ENCODE results near the gene BOK. TPM values are rescaled to one million over a fixed set of nuclear protein-coding genes. Genes with fewer than 3 reads are reported as not detected.

BOK gene
- total and polyA plus RNA-seq, 7 experiments from 2014 or later, result 0.11 to 1.3 TPM; not detected in 5

DNA sequence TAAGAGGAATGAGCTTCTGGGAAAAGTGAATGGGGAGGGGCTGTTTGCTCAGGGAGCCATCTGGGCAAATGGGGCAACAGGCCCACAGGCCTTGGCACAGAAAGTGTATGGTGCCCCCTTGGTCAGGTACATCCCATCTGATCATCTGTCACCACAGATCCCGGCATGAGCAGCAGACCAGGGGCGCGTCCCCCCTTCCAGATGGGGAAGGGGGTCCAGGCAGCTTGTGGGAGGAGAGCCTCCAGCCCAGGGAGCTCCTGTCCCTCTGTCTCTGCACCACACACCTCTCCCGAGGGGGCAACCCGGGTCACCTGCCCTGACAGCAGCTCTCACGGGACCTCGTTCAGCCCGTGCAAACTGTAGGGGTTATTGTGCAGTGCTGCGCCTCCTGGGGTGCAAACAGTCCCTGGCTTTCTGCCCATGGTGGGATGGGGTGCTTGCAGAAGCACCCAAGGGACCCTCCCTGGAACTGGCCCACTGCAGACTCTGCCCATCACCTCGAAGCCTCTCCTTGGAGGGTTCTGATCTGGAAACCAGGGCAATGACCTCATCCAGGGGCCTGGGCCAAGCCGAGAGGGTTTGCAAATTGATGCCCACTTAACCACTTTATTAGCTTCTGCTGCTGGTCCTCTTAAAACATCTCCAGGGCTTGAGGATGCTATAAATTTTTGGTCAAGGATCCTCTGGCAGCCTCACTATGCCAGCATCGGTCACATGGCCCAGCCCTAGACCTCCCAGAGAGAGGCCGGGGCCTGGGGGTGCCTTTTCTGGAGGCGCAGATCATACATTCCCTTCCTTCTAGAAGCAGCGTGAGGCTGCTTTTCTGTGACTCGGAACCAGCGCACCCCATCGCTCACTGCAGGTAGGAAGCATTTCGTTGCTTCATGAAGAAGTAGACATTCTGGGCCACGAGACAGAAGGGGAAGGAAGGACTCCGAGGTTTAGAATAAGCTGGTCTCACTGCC is 7.6 kb upstream of the BOK start:
- Histone ChIP-seq H3K9me3 (ENCODE audit: control insufficient read depth in 2 of 3, low read length in 3 of 3) (no peaks in the 10 kb centered on the region), H3K4me3 (ENCODE audit: low read length) (no peak overlapping the region), H3K4me1 (ENCODE audit: control insufficient read depth in 2 of 2, insufficient read depth in 2 of 2, low read length in 2 of 2) (no peaks in the 10 kb centered on the region), H3K27me3 (ENCODE audit: control insufficient read depth in 2 of 2, insufficient read depth in 2 of 2, low read length in 2 of 2) (peaks cover 0 to 3% of the 10 kb centered on the region in 2 donors), H3K36me3 (ENCODE audit: control insufficient read depth in 2 of 3, insufficient read depth in 3 of 3, low read length in 3 of 3) (no peaks in the 10 kb centered on the region), H3K27ac (ENCODE audit: low read depth, low read length) (no peak overlapping the region)
- H3K27me3 Mint-ChIP-seq, result peaks cover 14 to 31% (median 15%) of the 10 kb centered on the region in 5 donors
- ATAC-seq, result no peak
- intact Hi-C loops (cut with micrococcal nuclease), result no loop called here
- H3K4me3 Mint-ChIP-seq, result no peak overlapping the region
- CTCF ChIA-PET, result no interaction called here
- DNase-seq, result no peak
- POLR2A ChIA-PET, result no interaction called here
- H3K36me3 Mint-ChIP-seq, result no peaks in the 10 kb centered on the region
- peaks cover 0 to 4% (median 3%) of the 10 kb centered on the region in 7 donors for H3K4me1 Mint-ChIP-seq
- H3K27ac Mint-ChIP-seq, result no peak overlapping the region
- peaks cover 0 to 9% (median under 1%) of the 10 kb centered on the region in 11 donors for H3K9me3 Mint-ChIP-seq

DNA sequence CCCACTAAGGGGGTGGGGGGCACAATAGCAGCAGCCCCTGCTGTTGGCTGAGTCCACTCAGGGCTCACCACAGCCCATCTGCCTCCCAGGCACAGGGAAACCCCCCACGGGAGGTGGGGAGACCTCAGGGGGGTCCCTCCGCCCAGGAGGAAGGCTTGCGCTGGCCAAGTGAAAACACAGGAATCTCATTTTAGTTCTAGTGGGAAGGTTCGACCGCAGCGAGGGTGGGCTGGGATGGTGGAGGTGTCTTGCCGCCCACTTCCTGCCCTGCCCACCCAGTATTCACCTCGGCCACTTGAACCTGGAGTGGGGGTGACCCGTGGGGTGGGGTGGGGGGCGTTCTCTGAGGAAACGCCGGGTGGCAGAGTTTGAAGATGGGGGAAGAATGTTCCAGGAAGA is 6.9 kb upstream of the BOK start:
- CTCF ChIA-PET, result no interaction called here
- intact Hi-C loops (cut with micrococcal nuclease), result no loop called here

DNA sequence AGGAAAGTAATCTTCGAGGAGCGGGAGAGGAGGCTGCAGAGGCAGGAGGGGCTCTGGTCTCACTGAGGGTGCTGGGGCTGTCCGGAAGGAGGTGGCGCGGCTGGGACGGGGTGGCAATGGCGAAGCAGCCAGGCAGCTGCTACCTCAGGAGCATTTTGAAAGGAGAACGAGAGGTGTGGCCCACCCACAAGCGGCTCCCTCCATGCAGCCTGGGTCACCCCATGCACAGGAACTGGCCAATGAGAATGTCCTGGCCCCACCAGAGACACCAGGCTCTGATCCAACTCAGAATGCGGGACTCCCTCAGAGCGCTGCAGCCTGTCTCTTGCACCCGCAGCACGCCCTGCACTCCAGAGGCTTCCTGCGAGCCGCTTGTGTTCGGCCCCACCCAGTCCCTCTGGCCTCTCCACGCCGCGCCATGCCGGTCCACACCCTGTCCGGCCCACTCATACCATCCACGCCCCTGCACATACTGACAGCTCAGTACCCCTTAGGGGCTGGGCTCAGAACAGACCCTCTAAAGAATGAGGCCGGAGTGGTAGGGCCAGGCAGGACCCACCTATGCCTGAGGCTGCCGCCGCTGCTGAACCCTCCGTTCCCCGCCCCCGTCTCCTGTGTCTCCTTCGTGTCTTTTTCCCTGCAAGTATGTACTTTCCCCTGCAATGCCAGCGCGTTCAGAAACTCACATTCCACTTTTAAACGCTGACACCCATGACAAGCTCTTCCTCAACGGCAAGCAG is 6.4 kb upstream of the BOK start:
- peaks cover 0 to 3% of the 10 kb centered on the region in 2 donors for H3K27me3 ChIP-seq (ENCODE audit: control insufficient read depth in 2 of 2, insufficient read depth in 2 of 2, low read length in 2 of 2)
- no peak overlapping the region for H3K27ac ChIP-seq (ENCODE audit: low read depth, low read length)
- no peaks in the 10 kb centered on the region for H3K36me3 ChIP-seq (ENCODE audit: control insufficient read depth in 2 of 3, insufficient read depth in 3 of 3, low read length in 3 of 3)
- H3K27ac Mint-ChIP-seq, result no peak overlapping the region
- H3K4me3 ChIP-seq (ENCODE audit: low read length), result no peak overlapping the region
- peaks cover 20 to 39% (median 25%) of the 10 kb centered on the region in 5 donors for H3K27me3 Mint-ChIP-seq
- H3K9me3 ChIP-seq (ENCODE audit: control insufficient read depth in 2 of 3, low read length in 3 of 3), result peaks cover 0 to 8% (median 0%) of the 10 kb centered on the region in 3 experiments
- no peak for ATAC-seq
- H3K9me3 Mint-ChIP-seq, result peaks cover 0 to 19% (median 11%) of the 10 kb centered on the region in 11 donors
- peaks cover 0 to 8% (median 3%) of the 10 kb centered on the region in 7 donors for H3K4me1 Mint-ChIP-seq
- ChIA-PET POLR2A (no interaction called here), CTCF (no interaction called here)
- intact Hi-C loops (cut with micrococcal nuclease), result no loop called here
- no peak overlapping the region for H3K4me3 Mint-ChIP-seq
- no peaks in the 10 kb centered on the region for H3K36me3 Mint-ChIP-seq
- no peak for DNase-seq
- no peaks in the 10 kb centered on the region for H3K4me1 ChIP-seq (ENCODE audit: control insufficient read depth in 2 of 2, insufficient read depth in 2 of 2, low read length in 2 of 2)

More for the DNA sequence above, 6.9 kb upstream of the BOK start:
- Histone ChIP-seq H3K27me3 (ENCODE audit: control insufficient read depth in 2 of 2, insufficient read depth in 2 of 2, low read length in 2 of 2) (peaks cover 0 to 3% of the 10 kb centered on the region in 2 donors), H3K4me1 (ENCODE audit: control insufficient read depth in 2 of 2, insufficient read depth in 2 of 2, low read length in 2 of 2) (no peaks in the 10 kb centered on the region), H3K27ac (ENCODE audit: low read depth, low read length) (no peak overlapping the region), H3K36me3 (ENCODE audit: control insufficient read depth in 2 of 3, insufficient read depth in 3 of 3, low read length in 3 of 3) (no peaks in the 10 kb centered on the region), H3K9me3 (ENCODE audit: control insufficient read depth in 2 of 3, low read length in 3 of 3) (peaks cover 0 to 2% (median 0%) of the 10 kb centered on the region in 3 experiments), H3K4me3 (ENCODE audit: low read length) (no peak overlapping the region)
- H3K27ac Mint-ChIP-seq, result no peak overlapping the region
- POLR2A ChIA-PET, result no interaction called here
- no peak for DNase-seq
- H3K4me1 Mint-ChIP-seq, result peaks cover 0 to 8% (median 3%) of the 10 kb centered on the region in 7 donors
- H3K4me3 Mint-ChIP-seq, result no peak overlapping the region
- peaks cover 0 to 13% (median 5%) of the 10 kb centered on the region in 11 donors for H3K9me3 Mint-ChIP-seq
- no peak for ATAC-seq
- H3K27me3 Mint-ChIP-seq, result peaks cover 15 to 34% (median 20%) of the 10 kb centered on the region in 5 donors
- no peaks in the 10 kb centered on the region for H3K36me3 Mint-ChIP-seq

DNA sequence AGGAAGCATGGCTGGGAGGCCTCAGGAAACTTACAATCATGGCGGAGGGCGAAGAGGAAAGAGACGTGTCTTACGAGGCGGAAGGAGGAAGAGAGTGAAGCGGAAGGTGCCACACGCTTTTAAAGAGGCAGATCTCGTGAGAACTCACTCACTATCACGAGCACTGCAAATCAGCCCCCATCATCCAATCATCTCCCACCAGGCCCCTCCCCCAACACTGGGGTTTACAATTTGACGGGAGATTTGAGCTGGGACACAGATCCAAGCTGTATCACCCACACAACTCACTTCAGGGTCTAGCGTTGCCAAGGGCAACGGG is 5.1 kb upstream of the BOK start:
- no peak for DNase-seq
- H3K27me3 Mint-ChIP-seq, result peaks cover 32 to 52% (median 38%) of the 10 kb centered on the region in 5 donors

DNA sequence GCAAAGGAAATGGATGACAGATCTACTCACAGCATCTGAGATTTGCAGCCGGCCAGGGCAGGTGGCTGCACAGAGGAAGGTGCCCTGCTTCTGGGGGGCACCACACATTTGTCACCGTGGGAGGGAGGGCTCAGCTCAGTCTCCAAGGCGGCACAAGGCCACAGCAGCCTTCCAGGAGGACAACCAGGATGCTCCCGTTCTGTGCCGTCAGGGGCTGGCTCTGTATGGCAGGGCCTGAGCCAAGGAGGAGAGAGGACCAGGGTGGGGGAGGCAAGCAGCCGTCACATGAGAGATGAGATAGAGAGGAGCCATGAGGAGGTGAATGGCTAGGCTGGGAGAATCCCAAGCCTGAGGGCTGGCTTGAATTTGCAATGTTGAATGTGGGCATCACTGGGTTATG is 4.6 kb upstream of the BOK start:
- no peak overlapping the region for H3K4me3 Mint-ChIP-seq
- POLR2A ChIA-PET, result no interaction called here
- peaks cover 0 to 14% (median 12%) of the 10 kb centered on the region in 7 donors for H3K4me1 Mint-ChIP-seq
- no peak for ATAC-seq
- Histone ChIP-seq H3K27me3 (ENCODE audit: control insufficient read depth in 2 of 2, insufficient read depth in 2 of 2, low read length in 2 of 2) (peaks cover 3 to 9% of the 10 kb centered on the region in 2 donors), H3K9me3 (ENCODE audit: control insufficient read depth in 2 of 3, low read length in 3 of 3) (peaks cover 0 to 15% (median 0%) of the 10 kb centered on the region in 3 experiments), H3K4me3 (ENCODE audit: low read length) (no peak overlapping the region), H3K36me3 (ENCODE audit: control insufficient read depth in 2 of 3, insufficient read depth in 3 of 3, low read length in 3 of 3) (no peaks in the 10 kb centered on the region), H3K27ac (ENCODE audit: low read depth, low read length) (no peak overlapping the region), H3K4me1 (ENCODE audit: control insufficient read depth in 2 of 2, insufficient read depth in 2 of 2, low read length in 2 of 2) (no peaks in the 10 kb centered on the region)
- H3K9me3 Mint-ChIP-seq, result peaks cover 0 to 29% (median 20%) of the 10 kb centered on the region in 11 donors
- CTCF ChIA-PET, result no interaction called here
- peaks cover 0 to 11% (median 0%) of the 10 kb centered on the region in 5 donors for H3K36me3 Mint-ChIP-seq
- intact Hi-C loops (cut with micrococcal nuclease), result no loop called here
- peaks cover 33 to 53% (median 38%) of the 10 kb centered on the region in 5 donors for H3K27me3 Mint-ChIP-seq
- DNase-seq, result no peak
- no peak overlapping the region for H3K27ac Mint-ChIP-seq

More for the DNA sequence above, 5.1 kb upstream of the BOK start:
- Histone ChIP-seq H3K36me3 (ENCODE audit: control insufficient read depth in 2 of 3, insufficient read depth in 3 of 3, low read length in 3 of 3) (no peaks in the 10 kb centered on the region), H3K27me3 (ENCODE audit: control insufficient read depth in 2 of 2, insufficient read depth in 2 of 2, low read length in 2 of 2) (peaks cover 3 to 9% of the 10 kb centered on the region in 2 donors), H3K4me3 (ENCODE audit: low read length) (no peak overlapping the region), H3K27ac (ENCODE audit: low read depth, low read length) (no peak overlapping the region), H3K9me3 (ENCODE audit: control insufficient read depth in 2 of 3, low read length in 3 of 3) (peaks cover 0 to 15% (median 0%) of the 10 kb centered on the region in 3 experiments), H3K4me1 (ENCODE audit: control insufficient read depth in 2 of 2, insufficient read depth in 2 of 2, low read length in 2 of 2) (no peaks in the 10 kb centered on the region)
- H3K9me3 Mint-ChIP-seq, result peaks cover 0 to 29% (median 20%) of the 10 kb centered on the region in 11 donors
- H3K27ac Mint-ChIP-seq, result no peak overlapping the region
- intact Hi-C loops (cut with micrococcal nuclease), result no loop called here
- peaks cover 0 to 14% (median 12%) of the 10 kb centered on the region in 7 donors for H3K4me1 Mint-ChIP-seq
- H3K36me3 Mint-ChIP-seq, result peaks cover 0 to 11% (median 0%) of the 10 kb centered on the region in 5 donors
- ChIA-PET CTCF (no interaction called here), POLR2A (no interaction called here)
- no peak overlapping the region for H3K4me3 Mint-ChIP-seq
- no peak for ATAC-seq

GRCh38 chr2:241554610-241555322 is 3.8 kb upstream of the BOK start:
- Mint-ChIP-seq H3K9me3 (peaks cover 0 to 29% (median 20%) of the 10 kb centered on the region in 11 donors), H3K36me3 (peaks cover 0 to 11% (median 0%) of the 10 kb centered on the region in 5 donors), H3K4me3 (no peak overlapping the region), H3K27ac (no peak overlapping the region), H3K27me3 (peaks cover 30 to 46% (median 36%) of the 10 kb centered on the region in 5 donors), H3K4me1 (peaks cover 0 to 15% (median 14%) of the 10 kb centered on the region in 7 donors)
- Histone ChIP-seq H3K27ac (ENCODE audit: low read depth, low read length) (no peak overlapping the region), H3K4me1 (ENCODE audit: control insufficient read depth in 2 of 2, insufficient read depth in 2 of 2, low read length in 2 of 2) (no peaks in the 10 kb centered on the region), H3K9me3 (ENCODE audit: control insufficient read depth in 2 of 3, low read length in 3 of 3) (peaks cover 0 to 15% (median 0%) of the 10 kb centered on the region in 3 experiments), H3K36me3 (ENCODE audit: control insufficient read depth in 2 of 3, insufficient read depth in 3 of 3, low read length in 3 of 3) (no peaks in the 10 kb centered on the region), H3K4me3 (ENCODE audit: low read length) (no peak overlapping the region), H3K27me3 (ENCODE audit: control insufficient read depth in 2 of 2, insufficient read depth in 2 of 2, low read length in 2 of 2) (peaks cover 0 to 9% of the 10 kb centered on the region in 2 donors)
- no peak for DNase-seq
- POLR2A ChIA-PET, result no interaction called here
- intact Hi-C loops (cut with micrococcal nuclease), result no loop called here
- CTCF ChIA-PET, result no interaction called here
- no peak for ATAC-seq

Measured in naive thymus-derived CD4-positive, alpha-beta T cell (primary cell).